HEK293T (cell line): ENCODE results near the gene LETM1.

Experiments used
- FOXK2 ChIP-seq: fragments of 450-650 bp; IDR thresholded peaks from 2 replicates; pipeline ENCODE4 v1.6.1; 2016; ENCODE audit warnings: mild to moderate bottlenecking
- FOXM1 ChIP-seq: fragments of 450-650 bp; IDR thresholded peaks from 2 replicates; pipeline ENCODE4 v1.6.1; 2017; ENCODE audit warnings: mild to moderate bottlenecking, borderline replicate concordance
- HDGF ChIP-seq: fragments of 450-650 bp; IDR thresholded peaks from 2 replicates; pipeline ENCODE4 v1.6.1; 2017; ENCODE audit warnings: antibody characterized with exemption, borderline replicate concordance
- L3MBTL2 ChIP-seq: fragments of 450-650 bp; conservative IDR thresholded peaks from 2 replicates; pipeline ENCODE4 v1.6.1; 2016; ENCODE audit warnings: mild to moderate bottlenecking
- NFRKB ChIP-seq: fragments of 450-650 bp; IDR thresholded peaks from 2 replicates; pipeline ENCODE4 v1.6.1; 2016; ENCODE audit warnings: mild to moderate bottlenecking, moderate library complexity
- SP1 ChIP-seq: fragments of 450-650 bp; IDR thresholded peaks from 2 replicates; pipeline ENCODE4 v1.6.1; 2017

DNA sequence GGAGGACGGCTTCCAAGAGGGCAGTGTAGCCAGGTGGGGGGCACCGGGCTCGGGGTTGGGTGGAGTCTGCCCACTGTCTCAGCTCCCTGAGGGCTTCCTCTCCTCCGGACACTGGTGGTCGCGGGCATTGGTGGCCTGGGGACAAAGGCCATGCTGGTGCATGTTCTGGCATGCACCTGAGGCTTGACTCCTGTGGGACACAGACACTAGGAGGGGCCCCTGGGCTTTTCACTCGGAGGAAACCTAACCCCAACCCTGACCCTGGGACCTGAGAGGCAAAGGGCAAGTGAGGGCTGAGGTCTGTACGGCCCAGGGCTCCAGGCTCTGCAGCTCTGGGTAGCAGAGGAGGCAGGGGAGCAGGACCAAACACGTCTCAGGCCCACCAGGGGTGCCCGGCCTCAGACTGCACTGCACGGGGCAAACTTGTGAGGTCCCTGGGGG, 85.1 kb downstream of the LETM1 start:
- TF ChIP-seq FOXM1 (no peak), SP1 (no peak), FOXK2 (no peak), NFRKB (no peak), L3MBTL2 (no peak), HDGF (no peak)
